DMS79 treated with DMSO at 0.1 percent for 48 hours (cell line): Measurements from ENCODE around the gene CCND2.
"Not testable (repeated sequence)": the region's sequence is repeated elsewhere in the genome, so short reads cannot be mapped to it uniquely, and the experiment has no call there.

Experiments
- DNase-seq: peaks from one replicate; lab custom pipeline; 2025; lab: John Stamatoyannopoulos, UW

Gene CCND2

DNA sequence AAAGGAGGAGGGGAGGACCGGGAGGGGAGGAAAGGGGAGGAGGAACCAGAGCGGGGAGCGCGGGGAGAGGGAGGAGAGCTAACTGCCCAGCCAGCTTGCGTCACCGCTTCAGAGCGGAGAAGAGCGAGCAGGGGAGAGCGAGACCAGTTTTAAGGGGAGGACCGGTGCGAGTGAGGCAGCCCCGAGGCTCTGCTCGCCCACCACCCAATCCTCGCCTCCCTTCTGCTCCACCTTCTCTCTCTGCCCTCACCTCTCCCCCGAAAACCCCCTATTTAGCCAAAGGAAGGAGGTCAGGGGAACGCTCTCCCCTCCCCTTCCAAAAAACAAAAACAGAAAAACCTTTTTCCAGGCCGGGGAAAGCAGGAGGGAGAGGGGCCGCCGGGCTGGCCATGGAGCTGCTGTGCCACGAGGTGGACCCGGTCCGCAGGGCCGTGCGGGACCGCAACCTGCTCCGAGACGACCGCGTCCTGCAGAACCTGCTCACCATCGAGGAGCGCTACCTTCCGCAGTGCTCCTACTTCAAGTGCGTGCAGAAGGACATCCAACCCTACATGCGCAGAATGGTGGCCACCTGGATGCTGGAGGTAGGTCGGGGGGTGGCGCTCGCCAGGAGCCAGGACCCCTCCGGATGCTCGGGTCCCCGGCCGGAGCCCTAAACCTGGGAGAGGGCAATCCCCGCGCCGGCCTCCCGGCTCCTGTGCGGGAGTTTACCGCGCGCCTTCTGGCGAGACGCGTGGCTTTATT, at the start of gene CCND2:
TSS of gene CCND2 (plus strand) at position 111 of the 744 bp plus-strand sequence. CDS start at position 390, 279 bp downstream.
- peak; percentile 16 for DNase-seq

DNA sequence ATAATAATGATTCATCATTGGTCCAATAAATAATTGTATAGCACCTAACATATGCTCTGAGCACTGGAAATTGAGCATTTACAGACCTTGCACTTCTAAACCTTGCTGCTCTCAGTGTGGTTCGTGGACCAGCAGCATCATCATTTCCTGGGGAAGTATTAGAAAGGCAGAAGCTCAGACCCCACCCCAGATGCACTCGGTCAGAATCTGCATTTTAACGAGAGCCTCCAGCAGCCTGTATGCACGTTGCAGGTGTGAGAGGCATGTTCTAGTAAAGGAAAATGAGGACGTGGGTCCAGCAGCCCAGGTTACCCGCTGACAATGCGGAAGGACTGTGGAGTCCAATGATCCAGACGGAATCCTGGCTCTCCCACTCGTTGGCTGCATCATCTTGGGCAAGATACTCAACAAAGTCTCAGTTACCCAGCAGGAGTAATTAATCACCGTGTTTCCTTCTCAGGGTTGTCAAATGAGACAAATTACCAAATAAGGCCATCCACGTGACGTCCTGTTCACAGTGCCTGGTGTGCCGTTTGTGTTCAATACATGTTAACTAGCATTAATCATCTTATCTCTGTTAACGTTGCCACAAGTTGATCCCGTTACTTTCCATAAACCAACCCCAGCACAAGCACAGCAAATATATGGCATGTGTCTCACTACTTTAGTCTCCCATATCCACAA, 49.2 kb upstream of the CCND2 start:
- no peak for DNase-seq

DNA sequence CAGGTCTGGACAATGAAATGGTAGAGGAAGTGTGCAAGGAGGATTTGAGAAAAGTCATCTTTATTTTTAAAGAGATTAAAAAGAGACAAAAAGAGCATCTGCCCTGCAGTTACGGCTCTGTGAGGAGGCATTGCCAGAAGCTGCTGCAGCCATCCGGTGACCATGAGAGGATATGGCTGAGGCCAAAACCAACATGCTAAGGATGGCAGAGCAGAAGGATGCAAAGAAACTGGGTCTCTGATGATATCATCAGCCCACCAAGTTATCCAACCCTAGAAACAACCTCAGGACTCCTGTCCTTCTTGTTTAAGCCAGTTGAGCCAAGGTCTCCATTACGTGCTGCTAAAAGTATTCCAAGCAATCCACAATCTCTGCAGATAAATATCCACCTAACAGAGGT, 48.0 kb upstream of the CCND2 start:
- no peak for DNase-seq

GRCh38 chr12:4227046-4227445, 46.5 kb upstream of the CCND2 start:
- DNase-seq: no peak

DNA sequence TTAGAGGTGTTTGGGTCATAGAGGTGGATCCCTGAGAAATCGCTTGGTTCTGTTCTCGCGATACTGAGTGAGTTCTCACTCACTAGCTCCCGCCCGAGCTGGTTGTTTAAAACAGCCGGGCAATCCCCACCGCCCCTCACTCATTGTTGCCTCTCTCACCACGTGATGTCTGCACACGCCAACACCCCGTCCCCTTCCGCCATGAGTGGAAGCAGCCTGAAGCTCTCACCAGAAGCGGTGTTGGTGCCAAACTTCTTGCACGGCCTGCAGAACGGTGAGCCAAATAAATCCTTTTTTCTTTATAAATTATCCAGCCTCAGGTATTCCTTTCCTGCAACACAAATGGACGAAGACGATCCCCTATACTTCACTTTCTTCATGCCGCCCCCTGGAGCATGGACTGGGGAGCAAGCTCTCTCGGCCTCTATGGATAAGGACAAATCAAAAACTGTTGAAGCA, 45.4 kb upstream of the CCND2 start:
- no peak for DNase-seq

- no peak for DNase-seq
These were observed 43.0 kb upstream of the CCND2 start for GRCh38 chr12:4230526-4230925.

- no peak for DNase-seq
These were observed 35.0 kb upstream of the CCND2 start for GRCh38 chr12:4238577-4238976.

GRCh38 chr12:4239746-4240145, 33.8 kb upstream of the CCND2 start:
- no peak for DNase-seq

DNA sequence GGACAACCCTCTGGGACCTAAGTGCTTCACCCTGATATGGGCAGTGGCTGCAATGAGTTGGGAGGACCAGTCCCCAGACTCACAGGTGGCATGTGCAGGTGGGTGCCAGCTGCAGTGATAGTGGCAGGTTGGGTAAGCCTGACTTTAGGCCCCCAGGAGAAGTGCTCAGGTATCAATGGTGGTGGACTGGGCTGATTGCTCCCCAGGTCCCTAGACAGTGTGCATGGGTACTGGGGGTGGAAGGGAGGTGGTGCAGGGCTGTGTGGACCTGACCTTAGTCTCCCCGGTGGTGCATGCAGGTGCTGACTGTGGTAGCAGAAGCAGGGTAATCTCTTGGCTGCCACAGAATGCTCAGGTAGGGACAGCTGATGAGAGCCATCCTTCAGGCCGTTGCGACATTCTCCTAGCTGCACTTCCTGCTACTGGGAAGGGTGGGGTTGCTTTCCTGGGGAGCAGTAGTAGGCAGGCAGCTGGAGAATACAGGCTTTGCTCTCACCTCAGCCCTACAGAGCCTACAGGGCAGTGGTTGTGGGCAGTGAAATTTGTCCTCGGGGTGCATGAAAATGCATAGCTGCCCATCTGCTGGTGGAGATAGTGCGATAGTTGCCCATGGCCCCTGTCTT, 33.3 kb upstream of the CCND2 start:
- DNase-seq: no peak

- no peak for DNase-seq
These were observed 32.6 kb upstream of the CCND2 start for GRCh38 chr12:4240981-4241380.

DNA sequence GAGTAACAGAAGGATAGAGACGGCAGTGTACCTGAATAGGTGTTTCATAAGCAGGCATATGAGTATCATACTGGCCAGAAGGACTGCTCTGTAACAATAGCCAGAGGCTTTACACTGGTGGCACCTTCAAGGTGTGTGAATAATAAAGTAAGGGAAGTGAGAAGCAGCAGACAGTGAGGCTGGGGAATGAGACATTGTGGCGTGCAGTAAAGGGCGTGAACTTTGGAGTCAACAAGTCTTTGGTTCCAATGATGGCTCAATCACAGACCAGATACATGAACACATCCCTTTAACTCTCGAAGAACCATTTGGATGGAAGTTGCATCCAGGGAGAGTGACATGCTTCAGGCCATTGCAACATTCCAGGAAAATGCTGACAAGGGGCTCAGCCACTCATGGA, 32.0 kb upstream of the CCND2 start:
- DNase-seq: no peak

DNA sequence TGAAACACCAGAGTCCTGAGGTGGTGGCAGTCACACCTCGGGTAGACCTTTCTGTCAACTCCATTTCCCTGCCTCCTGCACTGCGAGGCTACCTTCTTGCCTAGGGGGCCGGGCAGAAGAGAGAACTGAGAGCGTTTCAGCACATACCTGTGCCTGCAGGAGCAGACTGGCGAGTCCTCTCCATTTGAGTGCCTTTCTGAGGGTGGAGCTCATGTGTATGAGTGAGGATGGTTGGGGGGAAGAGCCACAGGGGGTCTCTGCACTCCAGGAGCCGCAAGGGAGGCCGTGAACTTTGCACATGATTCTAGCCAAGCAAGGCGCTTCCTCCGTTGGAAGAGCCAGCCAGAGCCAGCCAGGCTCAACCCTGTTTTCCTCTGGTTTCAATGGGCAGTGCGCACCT, 31.0 kb upstream of the CCND2 start:
- no peak for DNase-seq

- no peak for DNase-seq
These were observed 30.5 kb upstream of the CCND2 start for GRCh38 chr12:4243091-4243490.

- not testable (repeated sequence) for DNase-seq
These were observed 30.0 kb upstream of the CCND2 start for GRCh38 chr12:4243491-4244100.

- no peak for DNase-seq
These were observed 28.7 kb upstream of the CCND2 start for GRCh38 chr12:4244868-4245267.

DNA sequence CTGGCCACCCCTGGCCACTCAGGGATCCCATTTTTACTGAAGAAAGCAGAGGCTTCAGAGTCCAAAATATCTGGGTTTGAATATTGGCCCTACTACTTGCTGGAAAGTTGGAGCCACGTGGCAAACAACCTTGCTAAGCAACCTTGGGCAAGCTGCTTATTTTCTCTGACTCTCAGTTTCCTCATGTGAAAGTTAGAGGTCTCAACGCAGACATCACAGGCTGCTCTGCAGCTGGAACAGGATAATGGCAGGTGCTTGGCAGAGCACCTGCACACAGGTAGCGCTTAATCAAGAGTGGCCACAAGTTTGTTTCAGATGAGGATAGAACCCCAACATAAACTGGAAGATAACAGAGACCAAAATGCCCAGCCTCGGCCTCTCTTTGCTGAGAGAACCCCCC, 28.1 kb upstream of the CCND2 start:
- DNase-seq: no peak

GRCh38 chr12:4246116-4246515, 27.4 kb upstream of the CCND2 start:
- no peak for DNase-seq

DNA sequence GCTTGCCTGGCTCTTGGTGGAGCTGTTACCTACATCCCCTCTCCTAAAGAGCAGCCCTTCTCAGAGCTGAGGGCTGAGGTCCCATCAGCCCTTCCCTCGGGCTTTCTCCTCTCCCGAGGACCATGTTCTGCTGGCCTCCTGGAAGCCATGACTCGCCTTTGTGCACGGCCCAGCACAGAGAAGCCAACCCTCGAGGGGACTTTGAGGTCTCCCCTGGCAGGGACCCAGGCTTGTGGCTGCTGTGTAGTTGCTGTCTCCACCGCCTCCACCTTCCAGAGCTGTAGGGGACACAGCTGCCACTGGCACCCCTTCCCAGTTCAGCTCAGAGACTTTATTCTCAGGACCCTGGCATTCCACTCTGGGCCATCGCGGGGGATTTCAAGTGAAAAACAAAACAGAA, 22.9 kb upstream of the CCND2 start:
- no peak for DNase-seq

DNA sequence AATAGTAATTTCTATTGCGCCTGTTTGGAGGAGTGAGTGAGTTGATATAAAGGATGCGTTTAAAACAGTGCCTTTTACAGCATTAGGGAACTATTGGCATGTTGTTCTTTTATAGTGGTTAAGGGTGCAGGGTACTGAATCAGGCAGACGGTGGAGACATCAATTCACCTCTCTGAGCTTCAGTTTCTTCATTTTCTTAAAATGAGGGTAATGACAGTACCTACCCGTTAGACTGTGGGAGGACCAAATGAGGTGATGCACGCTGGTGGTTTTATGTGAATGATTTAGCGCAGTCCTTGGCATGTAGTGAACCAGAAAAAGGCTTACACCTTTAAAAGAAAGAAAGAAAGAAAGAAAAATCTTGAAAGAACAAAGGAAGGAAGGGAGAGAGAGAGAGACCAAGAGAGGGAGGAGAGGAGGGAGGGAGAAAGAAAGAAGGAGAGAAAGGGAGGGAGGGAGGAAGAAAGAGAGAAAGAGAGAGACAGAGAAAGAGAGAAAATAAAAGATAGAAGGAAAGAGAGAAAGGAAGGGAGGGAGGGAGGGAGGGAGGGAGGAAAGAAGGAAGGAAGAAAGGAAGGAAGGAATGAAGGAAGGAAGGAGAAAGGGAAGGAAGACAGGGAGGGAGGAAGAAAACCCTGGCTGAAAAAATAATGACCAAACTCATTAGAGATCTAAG, 22.2 kb upstream of the CCND2 start:
- no peak for DNase-seq

GRCh38 chr12:4251967-4252366, 21.6 kb upstream of the CCND2 start:
- no peak for DNase-seq

GRCh38 chr12:4252601-4253000, 21.0 kb upstream of the CCND2 start:
- DNase-seq: no peak
